Measurements from ENCODE around the gene VTA1.

DNA sequence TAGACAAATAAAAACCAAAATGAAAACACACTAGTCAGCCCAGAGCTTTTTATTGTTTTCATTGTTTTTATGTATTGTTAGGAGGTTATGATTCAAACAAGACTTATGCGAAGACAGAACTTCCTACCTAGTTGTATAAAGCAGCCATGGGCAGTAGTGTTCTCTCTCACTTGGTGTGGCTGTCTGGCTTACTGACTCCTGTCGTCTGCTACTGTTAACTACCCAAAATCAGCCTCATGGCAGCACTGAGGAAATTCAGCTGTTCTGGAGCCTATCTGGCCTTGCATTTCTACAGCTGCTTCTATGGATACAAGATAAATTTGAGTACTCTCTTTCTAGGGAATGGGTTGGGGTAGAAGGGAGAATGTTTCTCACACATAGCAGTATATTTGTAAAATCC is 20.4 kb downstream of the VTA1 start:
- TF ChIP-seq, protein P1, sequence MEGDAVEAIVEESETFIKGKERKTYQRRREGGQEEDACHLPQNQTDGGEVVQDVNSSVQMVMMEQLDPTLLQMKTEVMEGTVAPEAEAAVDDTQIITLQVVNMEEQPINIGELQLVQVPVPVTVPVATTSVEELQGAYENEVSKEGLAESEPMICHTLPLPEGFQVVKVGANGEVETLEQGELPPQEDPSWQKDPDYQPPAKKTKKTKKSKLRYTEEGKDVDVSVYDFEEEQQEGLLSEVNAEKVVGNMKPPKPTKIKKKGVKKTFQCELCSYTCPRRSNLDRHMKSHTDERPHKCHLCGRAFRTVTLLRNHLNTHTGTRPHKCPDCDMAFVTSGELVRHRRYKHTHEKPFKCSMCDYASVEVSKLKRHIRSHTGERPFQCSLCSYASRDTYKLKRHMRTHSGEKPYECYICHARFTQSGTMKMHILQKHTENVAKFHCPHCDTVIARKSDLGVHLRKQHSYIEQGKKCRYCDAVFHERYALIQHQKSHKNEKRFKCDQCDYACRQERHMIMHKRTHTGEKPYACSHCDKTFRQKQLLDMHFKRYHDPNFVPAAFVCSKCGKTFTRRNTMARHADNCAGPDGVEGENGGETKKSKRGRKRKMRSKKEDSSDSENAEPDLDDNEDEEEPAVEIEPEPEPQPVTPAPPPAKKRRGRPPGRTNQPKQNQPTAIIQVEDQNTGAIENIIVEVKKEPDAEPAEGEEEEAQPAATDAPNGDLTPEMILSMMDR (IDR thresholded peaks at IDR 0.05; ENCODE audit: low read depth, low read length, missing input control) = no peak
- TF ChIP-seq, protein P2, sequence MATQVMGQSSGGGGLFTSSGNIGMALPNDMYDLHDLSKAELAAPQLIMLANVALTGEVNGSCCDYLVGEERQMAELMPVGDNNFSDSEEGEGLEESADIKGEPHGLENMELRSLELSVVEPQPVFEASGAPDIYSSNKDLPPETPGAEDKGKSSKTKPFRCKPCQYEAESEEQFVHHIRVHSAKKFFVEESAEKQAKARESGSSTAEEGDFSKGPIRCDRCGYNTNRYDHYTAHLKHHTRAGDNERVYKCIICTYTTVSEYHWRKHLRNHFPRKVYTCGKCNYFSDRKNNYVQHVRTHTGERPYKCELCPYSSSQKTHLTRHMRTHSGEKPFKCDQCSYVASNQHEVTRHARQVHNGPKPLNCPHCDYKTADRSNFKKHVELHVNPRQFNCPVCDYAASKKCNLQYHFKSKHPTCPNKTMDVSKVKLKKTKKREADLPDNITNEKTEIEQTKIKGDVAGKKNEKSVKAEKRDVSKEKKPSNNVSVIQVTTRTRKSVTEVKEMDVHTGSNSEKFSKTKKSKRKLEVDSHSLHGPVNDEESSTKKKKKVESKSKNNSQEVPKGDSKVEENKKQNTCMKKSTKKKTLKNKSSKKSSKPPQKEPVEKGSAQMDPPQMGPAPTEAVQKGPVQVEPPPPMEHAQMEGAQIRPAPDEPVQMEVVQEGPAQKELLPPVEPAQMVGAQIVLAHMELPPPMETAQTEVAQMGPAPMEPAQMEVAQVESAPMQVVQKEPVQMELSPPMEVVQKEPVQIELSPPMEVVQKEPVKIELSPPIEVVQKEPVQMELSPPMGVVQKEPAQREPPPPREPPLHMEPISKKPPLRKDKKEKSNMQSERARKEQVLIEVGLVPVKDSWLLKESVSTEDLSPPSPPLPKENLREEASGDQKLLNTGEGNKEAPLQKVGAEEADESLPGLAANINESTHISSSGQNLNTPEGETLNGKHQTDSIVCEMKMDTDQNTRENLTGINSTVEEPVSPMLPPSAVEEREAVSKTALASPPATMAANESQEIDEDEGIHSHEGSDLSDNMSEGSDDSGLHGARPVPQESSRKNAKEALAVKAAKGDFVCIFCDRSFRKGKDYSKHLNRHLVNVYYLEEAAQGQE (IDR thresholded peaks at IDR 0.05) = no peak
